ENCODE data around the gene ENOX1.
"Not testable (repeated sequence)": the region's sequence is repeated elsewhere in the genome, so short reads cannot be mapped to it uniquely, and the experiment has no call there.

ENOX1 gene

DNA sequence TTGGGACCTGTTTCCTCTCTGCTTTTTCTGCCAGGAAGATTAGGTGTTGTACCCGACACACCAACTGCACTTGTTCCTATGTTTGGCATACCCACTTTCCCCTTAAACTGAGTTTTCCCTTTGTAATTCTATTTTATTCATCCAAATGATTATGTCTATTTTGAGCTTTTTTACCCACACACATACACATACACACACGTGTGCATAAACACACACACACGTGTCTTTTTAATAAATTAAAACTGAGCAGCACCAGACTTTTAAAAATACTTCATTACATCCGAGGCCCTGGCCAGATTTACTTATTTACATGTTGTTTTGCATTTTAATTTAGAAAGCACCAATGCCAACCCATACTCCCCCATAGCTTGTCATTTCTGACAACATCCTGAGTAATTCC is 413.4 kb downstream of the ENOX1 start:
- no peak for DNase-seq

- no peak for DNase-seq
These were observed 415.9 kb downstream of the ENOX1 start for GRCh38 chr13:43370842-43371241.

- no peak for DNase-seq
These were observed 417.5 kb downstream of the ENOX1 start for GRCh38 chr13:43369319-43369718.

DNA sequence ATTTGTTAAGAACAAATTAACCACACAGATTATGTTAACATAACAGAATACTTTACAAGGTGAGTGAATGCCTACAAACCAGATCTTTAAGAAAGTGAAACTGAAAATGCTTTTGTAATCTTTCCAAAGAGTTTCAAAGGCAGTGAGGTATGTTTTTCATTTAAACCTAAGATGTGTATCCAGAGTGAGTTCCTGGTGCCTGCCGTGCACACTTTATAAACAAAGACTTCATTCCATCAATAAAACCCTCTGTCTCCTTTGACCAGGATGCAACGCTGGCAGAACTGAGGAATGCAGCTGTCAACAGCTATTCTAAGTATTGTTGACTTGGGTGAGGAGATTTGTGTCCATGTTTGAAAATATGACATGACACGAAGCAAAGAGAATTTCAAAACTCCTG is 418.8 kb downstream of the ENOX1 start:
- no peak for DNase-seq

- no peak for DNase-seq
These were observed 421.8 kb downstream of the ENOX1 start for GRCh38 chr13:43365039-43365344.

DNA sequence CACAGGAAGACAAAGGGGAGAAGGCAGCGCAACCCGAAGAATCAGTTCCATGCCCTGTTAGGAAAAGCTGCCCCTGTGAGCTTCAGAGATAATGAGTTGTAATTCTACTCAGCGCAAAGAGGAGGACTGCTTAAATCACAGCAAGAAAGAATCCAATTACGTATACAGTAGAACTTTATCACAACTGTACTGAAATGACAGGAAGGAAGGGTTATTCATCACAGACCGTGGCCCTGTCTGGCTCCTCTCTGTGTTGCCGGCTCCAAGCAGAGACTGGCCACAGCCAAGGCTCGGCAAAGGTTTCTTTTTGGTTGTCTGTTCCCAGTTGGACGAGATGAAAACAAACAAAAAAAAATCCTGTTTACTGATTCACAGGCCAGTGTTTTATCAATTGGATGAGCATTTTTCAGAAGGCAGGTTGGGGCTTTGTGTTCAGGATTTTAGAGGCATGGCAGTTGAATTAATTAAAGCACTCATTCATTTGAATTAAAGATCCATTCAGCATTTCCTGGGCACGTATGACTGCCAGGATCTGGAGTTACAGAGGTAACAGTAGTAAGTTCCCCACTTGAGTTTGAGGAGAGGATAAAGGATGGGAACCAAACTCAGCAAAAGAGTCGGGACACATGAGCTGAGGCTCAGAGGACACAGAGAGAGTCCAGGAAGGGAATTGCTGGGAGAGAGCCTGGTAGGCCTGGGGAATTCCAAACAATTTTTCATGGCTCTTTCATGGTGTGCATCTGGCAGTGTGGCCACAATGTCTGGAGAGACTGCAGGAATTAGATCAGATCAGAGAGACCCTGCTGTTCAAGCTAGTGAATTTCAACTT is 422.3 kb downstream of the ENOX1 start:
- DNase-seq = no peak

- DNase-seq = no peak
These were observed 423.4 kb downstream of the ENOX1 start for GRCh38 chr13:43363156-43363953.

- no peak for DNase-seq
These were observed 424.2 kb downstream of the ENOX1 start for GRCh38 chr13:43362556-43362955.

DNA sequence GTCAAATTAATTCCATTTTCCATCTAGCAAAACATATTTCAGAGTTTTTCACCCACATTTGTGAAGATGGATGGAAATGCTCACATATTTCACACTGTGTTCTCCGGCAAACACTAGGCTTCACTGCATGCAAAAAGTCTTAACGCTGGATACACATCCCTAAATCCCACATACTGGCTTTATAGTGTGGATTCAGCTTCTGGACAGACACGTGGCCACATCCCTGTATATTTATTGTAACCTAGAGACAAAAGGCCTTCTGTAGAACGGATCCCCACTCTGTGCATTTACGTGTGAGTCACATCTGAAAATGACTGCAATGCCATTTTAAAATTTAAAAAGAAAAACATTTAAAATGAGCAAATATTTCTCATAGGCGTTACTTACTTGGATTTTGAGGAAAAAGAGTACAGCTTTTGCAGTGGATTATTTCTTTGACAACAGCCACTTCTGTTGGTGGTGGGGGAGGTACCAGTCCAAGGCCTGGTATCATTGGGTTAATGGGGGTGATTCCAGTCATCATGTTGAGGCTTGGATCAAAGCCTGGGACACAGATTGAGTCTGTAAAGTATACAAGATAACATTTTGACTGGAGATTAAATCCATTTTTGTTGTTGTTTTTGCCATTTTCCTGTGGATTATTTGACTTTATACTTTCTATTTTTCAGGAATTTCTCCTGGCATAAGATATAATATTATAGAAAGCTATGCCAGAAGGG is 425.7 kb downstream of the ENOX1 start:
- no peak for DNase-seq

DNA sequence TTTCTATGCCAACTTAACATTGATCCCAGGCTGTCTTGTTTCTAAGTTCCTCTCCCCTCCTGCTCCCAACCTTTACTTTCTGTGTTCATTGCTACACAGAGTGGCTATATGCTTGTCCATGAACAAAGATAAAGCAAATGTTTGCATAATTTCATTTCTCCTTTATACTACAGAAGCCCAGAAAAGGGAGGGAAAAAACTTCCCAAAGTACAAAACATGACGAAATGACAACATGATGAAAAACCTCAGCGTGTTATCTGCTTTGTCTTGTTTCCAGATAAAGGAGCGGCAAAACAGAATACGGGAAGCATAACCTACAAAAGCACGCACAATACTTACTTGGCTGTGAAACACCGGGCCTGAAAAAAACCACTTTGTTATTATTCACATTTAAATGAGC is 426.6 kb downstream of the ENOX1 start:
- no peak for DNase-seq

- no peak for DNase-seq
These were observed 427.2 kb downstream of the ENOX1 start for GRCh38 chr13:43359536-43359935.

DNA sequence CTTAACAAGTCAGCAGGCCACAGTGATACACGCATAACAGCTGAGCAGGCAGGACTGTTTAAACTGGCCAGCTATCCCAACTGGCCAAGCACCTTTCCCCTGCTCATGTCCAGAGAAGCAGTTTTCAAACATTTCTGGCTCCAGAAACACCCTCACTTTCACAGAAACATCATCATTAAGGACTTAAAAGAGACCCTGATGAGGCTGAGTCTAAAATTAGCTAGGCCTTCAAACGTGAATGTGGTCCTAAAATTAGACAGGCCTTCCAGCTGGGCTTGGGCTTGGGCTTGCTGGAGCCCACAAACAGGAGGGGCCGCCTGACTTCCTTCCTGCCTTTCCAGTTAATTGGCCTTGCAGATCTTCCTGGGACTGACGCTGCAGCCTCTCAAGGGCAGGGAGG is 429.2 kb downstream of the ENOX1 start:
- DNase-seq = no peak

- DNase-seq = no peak
These were observed 430.2 kb downstream of the ENOX1 start for GRCh38 chr13:43356567-43356966.

DNA sequence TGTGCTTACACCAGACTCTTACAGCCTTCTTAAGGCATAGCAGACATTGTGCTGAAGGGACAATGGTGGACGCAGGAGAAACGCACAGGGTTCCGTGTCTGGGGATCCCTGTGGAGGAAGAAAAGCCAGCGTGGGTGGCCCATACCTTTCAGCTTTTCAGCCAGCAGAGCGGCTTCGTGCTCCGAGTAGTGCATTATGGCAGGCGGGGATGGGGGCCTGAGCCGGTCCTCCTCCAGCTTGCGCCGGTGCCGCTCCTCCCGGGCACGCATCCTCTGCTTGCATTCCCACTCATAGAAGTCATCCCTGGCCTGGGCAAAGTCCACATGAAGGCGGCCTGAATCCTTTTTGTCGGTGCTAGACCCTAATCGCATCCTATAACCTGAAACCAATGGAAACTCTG is 431.0 kb downstream of the ENOX1 start:
- no peak for DNase-seq

GRCh38 chr13:43354153-43354945 is 432.4 kb downstream of the ENOX1 start:
- no peak for DNase-seq

DNA sequence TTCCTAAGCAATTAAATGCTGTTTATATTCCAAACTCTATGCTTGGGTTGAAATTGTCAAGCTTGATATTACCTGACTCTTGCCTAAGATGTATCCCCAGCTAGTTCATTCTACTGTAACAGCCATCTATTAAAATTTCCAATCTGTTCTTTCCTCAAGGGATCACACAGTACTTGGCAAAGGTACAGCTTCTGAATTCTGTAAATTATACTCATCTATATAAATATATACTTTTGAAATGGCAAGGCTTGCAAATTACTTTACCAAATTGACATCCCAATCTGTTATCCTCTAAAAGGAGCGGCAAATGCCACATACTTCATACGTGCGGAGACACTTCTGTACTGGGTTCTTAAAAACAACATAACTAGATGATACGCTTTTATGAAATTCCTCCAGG is 433.1 kb downstream of the ENOX1 start:
- no peak for DNase-seq

DNA sequence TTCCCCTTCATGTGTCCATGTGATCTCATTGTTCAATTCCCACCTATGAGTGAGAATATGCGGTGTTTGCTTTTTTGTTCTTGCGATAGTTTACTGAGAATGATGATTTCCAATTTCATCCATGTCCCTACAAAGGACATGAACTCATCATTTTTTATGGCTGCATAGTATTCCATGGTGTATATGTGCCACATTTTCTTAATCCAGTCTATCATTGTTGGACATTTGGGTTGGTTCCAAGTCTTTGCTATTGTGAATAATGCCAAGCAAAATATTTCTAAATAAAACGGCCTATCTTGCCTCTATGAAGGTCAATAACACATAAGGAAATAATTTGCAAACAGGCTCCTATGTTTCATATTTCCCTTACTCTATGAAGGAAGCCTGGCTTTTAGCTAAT is 435.2 kb downstream of the ENOX1 start:
- DNase-seq = not testable (repeated sequence)

DNA sequence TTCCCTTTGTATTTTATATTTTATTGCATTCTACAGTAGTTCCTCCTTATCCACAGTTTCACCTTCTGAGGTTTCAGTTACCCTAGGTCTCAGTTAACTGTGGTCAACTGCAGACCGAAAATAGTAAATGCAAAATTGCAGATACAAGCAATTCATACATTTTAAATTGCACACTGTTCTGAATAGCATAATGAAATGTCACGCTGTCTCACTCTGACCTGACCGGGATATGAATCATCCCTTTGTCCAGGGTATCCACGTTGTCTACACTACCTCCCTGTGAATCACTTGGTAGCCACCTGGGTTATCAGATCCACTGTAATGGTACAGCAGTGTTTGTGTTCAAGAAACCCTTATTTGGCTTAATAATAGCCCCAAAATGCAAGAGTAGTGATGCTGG is 438.4 kb downstream of the ENOX1 start:
- DNase-seq = no peak

DNA sequence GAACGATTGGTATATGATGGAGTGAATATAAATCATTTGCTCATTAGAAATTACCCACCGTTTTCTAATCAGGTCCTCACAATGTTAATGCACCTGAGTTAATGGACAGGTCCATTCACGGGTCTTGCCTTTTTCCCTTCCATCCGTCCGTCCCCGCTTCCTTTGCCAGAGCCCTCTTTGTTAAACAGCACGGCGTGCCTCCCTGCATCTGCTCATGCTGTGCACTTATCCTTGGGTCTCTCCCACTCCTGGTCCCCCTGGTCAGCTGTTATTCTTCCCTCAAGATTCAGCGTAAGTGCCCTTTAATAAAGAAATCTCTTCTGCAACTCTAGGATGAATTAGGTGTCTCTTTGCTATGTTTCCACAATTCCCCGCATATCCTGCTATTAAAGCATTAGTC is 438.9 kb downstream of the ENOX1 start:
- DNase-seq = no peak

GRCh38 chr13:43346427-43346826 is 440.3 kb downstream of the ENOX1 start:
- no peak for DNase-seq

- no peak for DNase-seq
These were observed 443.1 kb downstream of the ENOX1 start for GRCh38 chr13:43343645-43344044.

GRCh38 chr13:43339805-43340550 is 446.8 kb downstream of the ENOX1 start:
- no peak for DNase-seq

All from NK-92 treated with Interleukin-12 subunit alpha and Interleukin-12 subunit beta, amount 100 ng/mL, for 24 hours (cell line).